Posterior cingulate gyrus (tissue), 11 donors: ENCODE results near the gene ACO1.

Source experiments
- DNase-seq, 10 donors: peaks; one replicate each; pipeline versions ENCODE4 v3.0.0 to v3.0.0-alpha.2; 2020 to 2021; ENCODE audit warnings: mixed read lengths in 3 of 10
- intact Hi-C: fragments of 100-400 bp; cut with DNase I; formaldehyde crosslinking; loops from one replicate; pipeline ENCODE4 v1.15.1; 2023

ACO1 gene

DNA sequence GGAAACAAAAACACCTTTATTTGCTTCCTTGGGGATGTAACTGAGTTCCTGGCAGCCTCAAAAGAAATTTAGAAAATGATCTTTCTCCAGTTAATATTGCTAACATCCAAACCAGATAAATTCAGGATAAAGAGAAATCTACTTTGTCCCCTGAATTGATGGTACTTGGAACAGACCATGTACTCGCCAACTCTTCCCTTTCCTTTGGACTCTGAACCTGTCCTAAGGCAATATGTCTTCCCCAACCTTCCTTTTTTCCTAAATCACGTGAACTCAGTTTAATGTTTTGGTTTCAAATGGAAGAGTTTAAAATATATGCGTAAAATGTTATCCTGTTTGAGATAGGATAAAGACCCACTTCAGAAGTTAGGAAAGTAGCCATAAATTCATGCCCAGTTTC lies 28.0 kb downstream of the ACO1 start:
- intact Hi-C loops: no loop called here

DNA sequence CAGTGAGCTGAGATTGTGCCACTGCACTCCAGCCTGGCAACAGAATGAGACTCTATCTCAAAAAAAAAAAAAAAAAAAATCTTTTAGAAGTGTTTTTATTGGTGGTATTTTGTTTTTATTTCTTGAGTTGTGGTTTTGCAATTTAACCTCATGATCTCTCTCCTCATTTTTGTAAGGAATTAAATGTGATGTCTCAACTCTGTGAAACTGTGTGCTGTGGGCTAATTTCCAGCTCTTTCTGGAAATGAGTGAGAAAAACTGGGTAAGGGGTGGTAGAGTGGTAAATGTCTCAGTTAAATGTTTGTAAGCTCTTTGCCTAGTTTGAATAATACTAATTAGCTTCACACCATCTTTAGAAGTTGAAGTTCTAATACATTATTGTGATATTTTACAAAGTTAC lies 29.0 kb downstream of the ACO1 start:
- no peak for DNase-seq
- intact Hi-C loops: no loop called here

More for the DNA sequence above, 28.0 kb downstream of the ACO1 start:
- DNase-seq: no peak

DNA sequence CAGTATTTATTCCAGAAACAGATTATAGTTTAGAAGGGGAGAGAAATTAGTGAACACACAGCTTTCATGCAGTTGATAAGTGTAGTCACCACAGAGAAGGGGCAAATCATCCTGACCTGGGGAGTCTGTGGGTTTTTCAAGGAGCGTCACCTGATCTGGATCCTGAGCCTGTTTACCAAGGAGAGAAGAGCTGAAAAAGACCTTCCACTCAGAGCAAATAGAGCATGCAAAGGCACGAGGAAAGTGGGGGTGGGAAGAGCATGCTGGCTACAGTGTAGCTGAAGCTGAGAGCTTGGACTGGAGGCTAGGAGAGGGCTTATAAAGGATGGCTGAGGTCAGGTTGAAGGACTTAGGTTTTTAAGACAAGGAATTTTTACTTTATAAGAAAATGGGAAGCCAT lies 30.4 kb downstream of the ACO1 start:
- no peak for DNase-seq
- intact Hi-C loops: no loop called here

DNA sequence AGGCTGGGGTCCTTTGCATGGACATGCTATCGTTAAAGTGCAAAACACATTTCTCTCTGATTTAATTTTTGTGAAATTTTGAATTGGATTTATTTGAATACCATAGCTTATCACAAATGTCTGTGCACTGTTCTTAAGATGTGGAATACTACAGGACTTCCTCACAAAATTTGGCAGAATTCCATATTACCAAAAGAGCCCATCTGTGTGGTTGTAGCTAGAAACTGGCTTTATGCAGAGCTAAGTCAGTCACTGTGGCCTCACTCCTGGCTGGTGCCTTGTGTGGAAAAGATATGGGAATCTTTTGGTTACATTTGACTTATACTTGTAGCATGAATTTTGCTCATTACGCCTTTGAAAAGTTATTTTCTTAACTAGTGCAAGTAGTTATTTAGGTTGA lies 35.5 kb downstream of the ACO1 start:
- DNase-seq: no peak

DNA sequence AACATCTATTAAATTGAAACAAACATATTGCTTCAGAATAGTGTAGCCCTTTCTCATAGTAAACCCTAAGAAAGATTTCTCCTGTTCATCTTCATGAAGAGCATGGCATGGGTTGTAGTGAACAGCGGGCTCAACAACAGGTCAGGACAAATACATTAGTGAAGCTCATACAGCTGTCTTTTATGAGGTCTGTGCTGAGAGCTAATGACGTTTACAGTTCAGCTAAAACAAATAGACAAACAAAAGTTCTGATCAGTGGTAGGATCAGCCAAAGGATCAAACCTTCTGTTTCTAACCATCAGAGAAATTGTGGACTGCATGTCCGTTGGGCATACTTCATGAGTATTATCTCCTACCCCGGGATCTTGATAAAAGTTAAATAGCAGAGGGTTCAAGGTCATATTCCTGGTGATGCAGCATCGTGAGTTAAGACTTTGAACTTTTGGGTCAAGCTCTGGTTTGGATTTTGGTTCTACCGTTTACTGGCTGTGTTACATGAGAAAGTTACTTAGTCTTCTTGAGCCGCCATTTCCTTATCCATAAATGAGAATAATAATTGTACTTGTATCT lies 37.9 kb downstream of the ACO1 start:
- DNase-seq: no peak
- intact Hi-C loops: no loop called here

More for the DNA sequence above, 35.5 kb downstream of the ACO1 start:
- intact Hi-C loops: no loop called here

DNA sequence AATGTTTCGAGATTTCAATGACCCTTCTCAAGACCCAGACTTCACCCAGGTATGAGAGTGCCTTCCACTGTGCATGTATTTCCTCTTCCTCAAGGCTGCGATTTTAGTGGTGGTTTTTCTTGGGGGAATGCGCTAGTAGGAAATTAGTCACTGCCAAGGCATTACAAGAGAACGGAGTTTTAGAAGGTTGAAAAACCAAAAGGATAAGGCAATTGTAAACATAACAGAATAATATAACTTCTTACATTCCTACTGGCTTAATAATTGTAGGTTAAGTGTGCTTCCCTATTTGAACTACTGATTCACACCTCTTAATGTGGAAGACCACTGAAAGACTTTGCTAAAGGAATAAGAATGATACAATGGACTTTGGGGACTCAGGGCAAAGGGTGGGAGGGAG lies 38.9 kb downstream of the ACO1 start:
- intact Hi-C loops: no loop called here
- no peak for DNase-seq

DNA sequence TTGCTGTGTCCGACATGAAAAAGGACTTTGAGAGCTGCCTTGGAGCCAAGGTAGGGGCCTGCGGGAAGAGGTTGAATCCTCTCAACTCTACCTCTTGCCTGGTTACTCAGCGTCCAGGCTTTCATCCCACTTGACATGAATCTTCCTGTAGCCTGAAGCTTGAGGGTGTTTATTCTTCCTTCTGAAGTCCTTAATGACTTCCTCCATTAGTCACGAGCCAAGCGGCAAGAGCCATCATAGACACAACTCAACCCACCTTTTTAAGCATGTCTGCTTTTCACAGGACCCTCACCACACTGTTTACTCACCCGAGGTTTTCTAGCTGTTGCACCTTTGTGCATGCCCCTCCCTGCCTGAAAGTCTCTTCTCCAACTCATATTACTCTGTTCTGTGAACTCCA lies 40.2 kb downstream of the ACO1 start:
- intact Hi-C loops: no loop called here
- no peak for DNase-seq

DNA sequence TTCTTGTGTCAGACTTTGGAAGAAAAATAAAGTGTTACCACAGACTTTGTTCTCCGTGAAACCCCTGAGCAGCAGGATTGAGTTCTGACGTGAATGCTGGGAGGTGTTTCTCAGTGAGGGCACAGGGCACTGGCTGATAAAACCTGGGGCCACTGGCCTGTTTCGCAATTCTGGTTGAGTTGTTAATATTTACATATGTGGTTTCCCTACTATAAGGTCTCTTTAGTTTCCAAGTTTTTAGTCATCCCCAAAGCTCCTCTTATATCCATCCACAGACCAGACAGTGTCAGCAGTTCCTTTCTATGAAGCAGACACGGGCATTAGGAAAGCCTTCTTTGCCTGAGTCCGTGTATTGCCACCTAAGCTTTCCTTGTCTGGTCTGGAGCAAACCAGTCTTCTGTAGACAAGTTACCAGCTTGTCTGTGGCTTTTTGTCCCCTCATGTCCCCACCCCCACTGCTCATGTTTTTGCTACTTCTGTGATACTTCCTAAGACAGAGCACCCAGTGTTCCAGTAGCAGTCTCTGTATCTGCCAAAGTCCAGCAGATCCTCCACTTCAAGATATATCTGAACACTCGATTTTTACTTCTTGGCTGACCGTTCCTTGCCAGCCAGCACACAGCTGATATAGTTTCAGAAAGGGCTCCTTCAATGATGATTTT lies 42.0 kb downstream of the ACO1 start:
- intact Hi-C loops: no loop called here
- peak in 1 of 10 donors; percentile 25 for DNase-seq

DNA sequence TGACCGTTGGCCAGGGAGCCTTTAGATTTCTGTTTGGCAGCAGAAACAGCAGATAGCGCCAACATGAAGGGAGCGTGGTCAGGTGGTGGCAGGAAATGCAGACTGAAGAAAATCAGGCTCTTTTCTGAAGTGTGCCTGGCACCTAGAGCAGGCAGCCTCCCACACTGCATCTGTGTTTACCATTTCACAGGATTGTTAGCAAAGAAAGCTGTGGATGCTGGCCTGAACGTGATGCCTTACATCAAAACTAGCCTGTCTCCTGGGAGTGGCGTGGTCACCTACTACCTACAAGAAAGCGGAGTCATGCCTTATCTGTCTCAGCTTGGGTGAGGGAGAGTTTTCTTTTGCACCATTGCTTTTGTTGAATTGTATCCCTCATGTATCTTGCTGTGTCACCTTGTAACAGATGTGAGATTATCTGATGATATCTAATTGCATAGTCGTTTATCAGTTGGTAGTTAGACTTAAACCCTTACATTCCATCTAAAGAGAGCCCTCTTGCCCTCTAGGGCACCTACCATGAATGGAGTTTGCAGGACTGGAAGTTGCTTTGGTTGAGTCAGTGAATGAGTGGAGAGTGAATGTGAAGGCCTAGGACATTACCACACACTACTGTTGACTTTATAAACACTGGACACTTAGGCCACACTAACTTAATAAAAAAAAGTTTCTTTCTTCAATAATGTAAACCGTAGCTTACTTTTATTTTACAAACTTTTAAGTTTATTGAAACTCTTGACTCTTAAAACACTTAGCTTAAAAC lies 42.8 kb downstream of the ACO1 start:
- intact Hi-C loops: no loop called here
- DNase-seq: peak in 7 of 10 donors; percentile 20 to 89 (median 46)

DNA sequence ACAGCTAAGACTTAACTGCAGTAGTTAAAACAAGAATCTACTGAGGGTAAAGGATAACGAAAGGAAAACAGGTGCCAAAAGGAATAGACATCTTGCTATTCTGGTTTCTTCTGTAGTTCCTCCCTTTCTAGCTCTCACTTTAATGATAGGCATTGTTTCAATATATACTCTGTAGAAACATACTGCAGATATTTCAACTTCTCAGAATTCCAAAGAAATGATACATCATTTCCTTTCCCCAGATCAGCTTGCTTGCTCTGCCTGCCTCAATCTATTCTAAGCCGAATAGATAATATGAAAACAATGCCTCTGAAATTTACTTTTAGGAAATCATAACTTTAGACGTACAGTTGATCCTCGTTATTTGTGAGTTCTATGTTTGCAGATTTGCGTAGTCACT lies 46.3 kb downstream of the ACO1 start:
- DNase-seq: no peak
- intact Hi-C loops: no loop called here

DNA sequence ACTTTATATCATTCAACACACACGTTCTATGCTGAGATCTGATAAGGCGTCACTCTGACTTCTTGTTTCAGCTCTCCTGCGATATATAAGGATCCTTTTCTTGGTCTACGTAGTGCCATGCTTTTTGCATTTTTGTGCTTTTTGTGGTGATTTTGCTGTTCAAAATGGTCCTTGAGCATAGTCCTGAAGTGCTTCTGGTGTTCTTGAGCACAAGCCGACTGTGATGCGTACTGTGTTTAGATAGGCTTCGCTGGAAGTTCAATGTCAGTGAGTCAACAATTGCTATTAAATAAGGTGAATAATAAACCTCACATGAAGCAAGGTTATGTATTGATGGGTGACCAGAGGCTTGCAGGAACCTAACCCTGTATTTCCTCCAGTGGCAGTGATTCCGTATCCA lies 46.8 kb downstream of the ACO1 start:
- no peak for DNase-seq
- intact Hi-C loops: no loop called here

DNA sequence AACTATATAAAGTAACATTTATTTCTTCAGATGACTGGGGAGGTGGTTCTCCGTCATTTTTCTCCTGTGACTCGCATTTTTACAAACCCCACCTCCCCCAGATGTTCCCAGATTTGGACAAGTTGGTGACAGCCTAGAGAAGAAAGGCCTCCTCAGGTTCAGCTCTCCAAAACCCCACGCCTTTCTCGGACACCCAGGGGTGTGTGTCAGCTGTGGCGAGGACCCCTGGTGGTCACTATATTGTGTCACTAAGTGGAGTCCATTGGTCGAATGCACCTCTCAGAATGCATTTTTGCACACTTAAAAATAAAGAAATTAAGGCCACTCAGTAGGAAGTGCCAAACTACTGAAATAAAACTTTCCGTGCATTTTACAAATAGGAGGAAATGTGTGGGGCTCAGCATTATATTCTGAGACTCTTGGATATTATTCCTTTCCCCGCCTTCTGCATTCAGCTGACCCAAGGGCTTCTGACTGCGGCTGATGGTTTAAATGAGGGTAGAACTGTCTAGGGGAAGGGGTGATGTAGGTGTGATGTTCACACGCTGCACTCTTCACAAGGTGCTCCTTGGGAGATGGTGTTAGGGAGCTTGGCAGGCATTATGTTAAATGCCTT lies 47.6 kb downstream of the ACO1 start:
- peak in 3 of 10 donors; percentile 31 to 74 (median 72) for DNase-seq
- intact Hi-C loops: loop anchor here (1.0 kb wide), 1 partner anchor 53 kb away; no protein-coding TSS in a partner anchor

DNA sequence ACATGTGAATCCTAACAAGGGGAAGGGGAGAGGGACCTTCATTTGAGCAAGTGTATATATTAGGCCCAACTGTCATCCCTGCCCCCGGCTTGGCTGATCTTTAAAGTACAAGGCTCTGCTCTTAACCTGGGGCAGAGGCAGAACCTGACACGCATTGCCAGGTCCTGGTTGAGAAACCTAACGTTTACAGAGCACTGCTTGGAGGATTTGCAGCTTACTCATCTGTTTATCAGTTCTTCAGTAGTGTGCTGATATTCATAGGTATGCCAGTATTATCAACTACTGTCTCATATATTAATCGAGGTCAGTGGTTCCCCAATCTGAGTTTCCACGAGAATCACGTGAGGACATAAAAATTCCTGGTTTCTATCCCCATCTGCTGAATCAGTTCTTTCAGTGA lies 50.4 kb downstream of the ACO1 start:
- DNase-seq: no peak
- intact Hi-C loops: no loop called here

DNA sequence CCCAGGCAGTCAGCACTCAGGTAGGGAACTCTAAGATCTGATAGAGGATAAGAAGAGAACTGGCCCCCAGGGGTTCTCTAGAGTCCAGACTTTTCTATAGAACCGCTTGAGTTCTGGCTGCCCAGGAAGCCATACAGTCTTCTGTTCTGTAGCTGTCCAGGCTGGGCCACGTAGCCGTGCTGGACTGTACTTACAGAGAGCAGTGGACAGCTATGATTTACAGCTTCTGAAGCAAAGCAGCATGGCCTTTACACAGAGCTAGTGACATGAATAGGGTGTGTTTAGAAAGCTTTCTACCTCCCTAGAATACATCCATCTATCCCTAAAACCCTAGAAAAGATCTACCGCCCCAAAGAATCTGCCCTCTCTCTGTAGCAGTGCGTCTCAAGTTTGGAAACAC lies 57.2 kb downstream of the ACO1 start:
- intact Hi-C loops: loop anchor here (10.0 kb wide), 1 partner anchor 143 kb away; no protein-coding TSS in a partner anchor
- DNase-seq: no peak

DNA sequence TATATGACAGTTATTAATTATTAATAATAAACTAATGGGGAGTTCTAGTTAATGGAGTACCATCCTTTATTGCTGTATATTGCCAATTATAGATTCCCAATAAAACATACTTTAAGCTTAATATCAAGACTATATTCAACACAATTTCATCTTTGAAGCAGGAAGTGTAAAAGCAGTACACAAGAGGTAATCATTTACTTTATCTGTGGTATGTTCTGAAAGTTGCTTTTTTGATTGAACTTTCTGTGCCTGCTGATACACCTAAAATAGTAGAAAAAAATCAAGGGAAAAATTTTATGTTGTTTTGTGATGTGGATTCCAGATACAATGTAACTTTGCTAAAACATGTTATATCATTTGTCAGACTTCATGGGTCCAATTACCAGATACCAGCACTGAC lies 58.0 kb downstream of the ACO1 start:
- DNase-seq: no peak
- intact Hi-C loops: loop anchor here (10.0 kb wide), 1 partner anchor 142 kb away; no protein-coding TSS in a partner anchor

DNA sequence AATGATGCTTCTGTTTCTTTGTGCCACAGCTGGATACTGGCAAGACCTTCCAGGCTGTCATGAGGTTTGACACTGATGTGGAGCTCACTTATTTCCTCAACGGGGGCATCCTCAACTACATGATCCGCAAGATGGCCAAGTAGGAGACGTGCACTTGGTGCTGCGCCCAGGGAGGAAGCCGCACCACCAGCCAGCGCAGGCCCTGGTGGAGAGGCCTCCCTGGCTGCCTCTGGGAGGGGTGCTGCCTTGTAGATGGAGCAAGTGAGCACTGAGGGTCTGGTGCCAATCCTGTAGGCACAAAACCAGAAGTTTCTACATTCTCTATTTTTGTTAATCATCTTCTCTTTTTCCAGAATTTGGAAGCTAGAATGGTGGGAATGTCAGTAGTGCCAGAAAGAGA lies 65.5 kb downstream of the ACO1 start:
- intact Hi-C loops: loop anchor here (10.0 kb wide), 1 partner anchor 135 kb away; no protein-coding TSS in a partner anchor

DNA sequence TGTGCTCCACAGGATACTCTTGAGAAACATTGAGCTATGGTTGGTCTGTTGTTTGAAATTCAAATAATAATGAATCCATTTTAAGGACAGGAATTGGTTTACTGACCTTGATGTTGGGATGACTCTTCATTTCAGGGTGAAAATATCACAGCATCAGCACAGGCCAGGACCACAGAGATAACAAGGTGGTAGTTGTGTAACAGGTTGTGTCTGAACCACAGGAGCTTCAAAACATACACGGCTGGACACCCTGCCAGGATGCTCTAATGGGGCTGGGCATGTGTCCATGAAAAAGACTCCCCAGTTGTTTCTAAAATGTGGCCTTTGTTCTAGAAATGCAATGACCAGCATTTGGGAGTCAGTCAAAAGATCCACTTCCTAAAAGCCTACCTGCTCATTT lies 69.8 kb downstream of the ACO1 start:
- intact Hi-C loops: no loop called here

More for the DNA sequence above, 65.5 kb downstream of the ACO1 start:
- peak in 1 of 10 donors; percentile 81 for DNase-seq

DNA sequence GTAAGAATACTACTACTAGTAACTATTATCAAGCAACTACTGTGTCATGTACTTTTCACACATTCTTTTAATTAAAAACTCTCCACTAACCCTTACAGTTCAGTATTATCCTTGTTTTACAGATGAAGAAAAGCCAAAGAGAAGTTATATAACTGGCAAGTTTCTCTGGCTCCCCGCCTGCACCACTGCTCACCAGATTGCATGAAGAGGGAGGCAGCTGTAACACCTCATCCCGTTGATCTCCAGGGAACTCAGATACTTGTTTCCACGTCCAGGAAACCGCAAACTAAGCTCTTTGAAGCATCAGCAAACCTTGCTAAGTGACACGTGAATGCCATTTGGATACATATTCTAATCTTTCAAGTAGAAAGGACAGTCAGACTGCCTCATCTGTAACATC lies 71.3 kb downstream of the ACO1 start:
- intact Hi-C loops: no loop called here
- peak in 2 of 10 donors; percentile 8 to 77 for DNase-seq

More for the DNA sequence above, 69.8 kb downstream of the ACO1 start:
- no peak for DNase-seq

DNA sequence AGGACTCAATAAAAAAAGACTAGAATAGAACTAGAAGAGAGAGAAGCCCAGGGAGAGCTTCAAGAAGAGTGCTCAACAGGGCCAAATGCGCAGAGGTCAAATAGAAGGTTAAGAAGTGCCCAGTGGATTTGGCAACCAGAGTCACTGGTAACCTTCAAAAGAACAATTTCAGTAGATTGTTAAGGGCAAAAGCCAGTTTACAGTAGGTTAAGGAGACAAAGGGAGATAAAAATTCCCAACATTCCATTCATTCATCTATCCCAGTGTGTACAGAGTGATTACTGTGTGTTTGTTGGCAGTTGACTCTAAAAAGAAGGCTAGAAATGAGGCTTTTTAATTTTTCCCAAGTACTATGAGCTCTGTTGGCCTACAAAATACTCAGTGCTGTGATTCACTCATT lies 72.1 kb downstream of the ACO1 start:
- intact Hi-C loops: no loop called here

DNA sequence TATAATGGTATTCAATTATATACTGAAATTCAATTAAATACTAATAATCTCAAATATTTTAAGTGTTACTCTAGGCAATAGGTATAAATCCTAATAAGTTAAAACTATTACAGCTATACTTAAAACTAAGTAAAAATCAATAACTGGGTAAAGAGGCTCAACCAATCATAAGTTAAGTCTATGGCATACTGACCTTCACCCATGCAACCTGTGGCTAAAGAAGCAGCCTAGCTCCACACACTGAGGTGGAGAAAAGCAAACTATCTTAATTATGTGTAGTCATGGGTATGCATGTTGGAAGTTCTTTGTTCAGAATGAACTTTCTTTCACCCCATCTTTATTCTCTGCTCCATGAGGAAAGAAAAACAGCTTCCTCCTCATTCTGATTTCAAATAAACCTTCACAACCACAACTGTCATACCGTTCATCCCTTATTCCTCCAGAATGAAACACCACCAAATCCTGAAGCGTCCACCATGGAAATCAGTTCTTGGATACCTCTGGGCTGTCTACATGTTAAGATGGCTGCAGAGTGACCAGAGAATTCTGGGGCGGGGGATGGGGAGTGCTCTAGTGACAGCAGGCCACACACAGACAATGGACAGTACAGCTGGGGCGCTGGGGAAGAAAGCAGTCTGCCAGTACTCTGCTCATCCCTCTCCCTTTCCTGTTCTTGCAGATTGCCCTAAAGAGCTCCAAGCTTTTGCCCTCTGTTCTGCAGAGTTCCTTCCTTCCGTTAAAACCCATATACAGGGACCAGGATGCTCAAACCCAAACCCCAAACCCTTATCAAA lies 79.3 kb downstream of the ACO1 start:
- intact Hi-C loops: no loop called here
- peak in 1 of 10 donors; percentile 22 for DNase-seq

More for the DNA sequence above, 72.1 kb downstream of the ACO1 start:
- no peak for DNase-seq
